Smooth muscle cell (in vitro differentiated cells): ENCODE measurements around the gene KCNJ16. TPM values are rescaled to one million over a fixed set of nuclear protein-coding genes. Genes with fewer than 3 reads are reported as not detected.

ENCODE experiments used
- DNase-seq: peaks from one replicate; lab custom pipeline; 2025; ENCODE audit not compliant: unreplicated experiment; lab: John Stamatoyannopoulos, UW
- H2AFZ ChIP-seq: fragments of 200-600 bp; sonication (generic); 2 replicates; pipeline ENCODE4 v1.6.0; 2016; ENCODE audit warnings: antibody characterized with exemption, low read depth, mild to moderate bottlenecking
- H3F3A ChIP-seq: fragments of 200-600 bp; sonication (generic); 2 replicates; pipeline ENCODE4 v1.6.0; 2017; ENCODE audit warnings: antibody characterized with exemption, low read depth
- H3K27ac ChIP-seq: fragments of 200-600 bp; sonication (generic); 2 replicates; pipeline ENCODE4 v1.5.1; 2016; ENCODE audit warnings: low read depth, mild to moderate bottlenecking
- H3K27me3 ChIP-seq: fragments of 200-600 bp; sonication (generic); 2 replicates; pipeline ENCODE4 v1.6.1; 2016; ENCODE audit warnings: low read depth, mild to moderate bottlenecking
- H3K36me3 ChIP-seq: fragments of 200-600 bp; sonication (generic); 2 replicates; pipeline ENCODE4 v1.5.1; 2016; ENCODE audit warnings: low read depth
- H3K4me1 ChIP-seq: fragments of 200-600 bp; sonication (generic); 2 replicates; pipeline ENCODE4 v1.5.1; 2016; ENCODE audit warnings: low read depth
- H3K4me2 ChIP-seq: fragments of 200-600 bp; sonication (generic); 2 replicates; pipeline ENCODE4 v1.6.0; 2016; ENCODE audit warnings: mild to moderate bottlenecking
- H3K4me3 ChIP-seq: fragments of 200-600 bp; sonication (generic); 2 replicates; pipeline ENCODE4 v1.5.1; 2016; ENCODE audit warnings: mild to moderate bottlenecking
- H3K79me2 ChIP-seq: fragments of 200-600 bp; sonication (generic); 2 replicates; pipeline ENCODE4 v1.6.0; 2016; ENCODE audit warnings: low read depth, mild to moderate bottlenecking
- H3K9ac ChIP-seq: fragments of 200-600 bp; sonication (generic); 2 replicates; pipeline ENCODE4 v1.6.0; 2016; ENCODE audit warnings: low read depth
- H3K9me3 ChIP-seq: fragments of 200-600 bp; sonication (generic); replicated peaks from 2 replicates; pipeline ENCODE4 v1.5.1; 2016; ENCODE audit warnings: low read depth
- H4K20me1 ChIP-seq: fragments of 200-600 bp; sonication (generic); 2 replicates; pipeline ENCODE4 v1.6.0; 2016; ENCODE audit warnings: low read depth
- CTCF ChIP-seq: fragments of 200-600 bp; sonication (generic); IDR thresholded peaks from 2 replicates; pipeline ENCODE4 v1.5.1; 2017; ENCODE audit warnings: borderline replicate concordance, mild to moderate bottlenecking, antibody characterized with exemption; ENCODE audit not compliant: insufficient read depth, poor library complexity, severe bottlenecking
- WGBS: methylation state at CpG from one replicate; pipeline ENCODE4 v1.1.7; 2016; ENCODE audit warnings: low lambda C conversion rate; 5-methylcytosine and 5-hydroxymethylcytosine counted together
- polyA plus RNA-seq: library from polyadenylated mRNA; unstranded; fragments of >200 nt; fragmentation: Nextera tagmentation; extraction: Ambion mirVana; gene quantifications from 2 replicates; pipeline ENCODE4 v1.2.1, GENCODE V29; 2016
- total RNA-seq: library from RNA; depleted of rRNA; stranded (reverse); fragments of >200 nt; gene quantifications from 2 replicates; pipeline ENCODE4 v1.2.3, GENCODE V29; 2014

KCNJ16 gene
- total and polyA plus RNA-seq, 2 experiments from 2014 or later = 0.09 TPM; not detected in 1

DNA sequence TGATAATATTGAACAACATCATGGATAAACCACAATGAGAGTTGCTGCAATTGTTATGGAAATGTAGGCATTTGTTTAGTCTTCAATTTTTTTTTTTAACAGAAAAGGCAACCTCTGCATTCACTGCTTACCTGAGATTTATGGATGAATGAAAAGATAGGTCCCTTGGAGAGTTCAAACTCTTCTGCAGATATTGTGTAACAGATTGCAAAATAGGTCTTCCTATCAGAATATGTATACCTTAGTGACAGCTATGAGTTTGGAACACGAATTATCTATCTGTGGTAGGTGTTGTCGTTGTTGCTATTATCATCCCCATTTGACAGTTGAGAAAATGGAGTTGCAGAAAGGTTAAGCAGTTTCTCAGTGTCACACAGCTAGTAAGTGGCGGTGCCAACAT is 1.2 kb upstream of the KCNJ16 start:
- H3K4me1 ChIP-seq = no peaks in the 10 kb centered on the region
- no peaks in the 10 kb centered on the region for H3K9me3 ChIP-seq
- no peaks in the 10 kb centered on the region for H4K20me1 ChIP-seq
- no peak for DNase-seq
- H3K79me2 ChIP-seq = no peaks in the 10 kb centered on the region
- TF ChIP-seq CTCF = no peak
- no peak overlapping the region for H3K4me2 ChIP-seq
- no peak overlapping the region for H3K4me3 ChIP-seq
- H3K27ac ChIP-seq = no peak overlapping the region
- 77% methylated on average over 3 of the region's 3 CpGs for WGBS
- no peak overlapping the region for H2AFZ ChIP-seq
- H3K9ac ChIP-seq = no peak overlapping the region
- H3F3A ChIP-seq = no peaks in the 10 kb centered on the region
- no peaks in the 10 kb centered on the region for H3K27me3 ChIP-seq
- H3K36me3 ChIP-seq = no peaks in the 10 kb centered on the region

GRCh38 chr17:70074236-70074830 is 692 bp upstream of the KCNJ16 start:
- 81% methylated on average over 5 of the region's 5 CpGs for WGBS
- H2AFZ ChIP-seq = no peak overlapping the region

DNA sequence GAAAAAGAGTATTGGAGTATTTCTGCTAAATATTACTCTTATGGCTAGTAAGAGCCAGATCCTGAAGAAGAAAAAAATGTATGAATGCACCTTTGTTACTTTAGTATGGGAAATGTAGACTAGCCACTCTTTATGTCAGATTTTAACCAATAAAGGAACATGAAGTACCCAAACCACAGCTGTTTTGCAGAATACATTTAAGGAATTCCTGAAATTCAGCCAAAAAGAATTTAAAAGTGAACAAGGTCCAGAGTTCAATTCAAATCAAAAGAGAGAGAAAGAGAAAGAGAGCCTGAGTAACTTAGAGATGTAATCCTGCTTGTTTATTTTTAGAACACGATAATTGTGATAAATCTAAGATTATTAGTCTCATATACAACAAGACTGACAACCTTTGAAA is 1.2 kb downstream of the KCNJ16 start:
- 86% methylated on average over 1 of the region's 1 CpG for WGBS
- Histone ChIP-seq H3K4me2 (no peak overlapping the region), H3K27ac (no peak overlapping the region), H3K4me3 (peak overlapping the region; percentile 32), H3K36me3 (no peaks in the 10 kb centered on the region), H3K27me3 (no peaks in the 10 kb centered on the region), H3F3A (no peaks in the 10 kb centered on the region), H3K79me2 (no peaks in the 10 kb centered on the region), H3K9me3 (no peaks in the 10 kb centered on the region), H4K20me1 (no peaks in the 10 kb centered on the region), H3K4me1 (no peaks in the 10 kb centered on the region), H2AFZ (no peak overlapping the region), H3K9ac (no peak overlapping the region)
- no peak for TF ChIP-seq CTCF
- no peak for DNase-seq

More at GRCh38 chr17:70074236-70074830, 692 bp upstream of the KCNJ16 start:
- Histone ChIP-seq H3K79me2 (no peaks in the 10 kb centered on the region), H3K4me3 (no peak overlapping the region), H3F3A (no peaks in the 10 kb centered on the region), H3K9me3 (no peaks in the 10 kb centered on the region), H3K9ac (no peak overlapping the region), H4K20me1 (no peaks in the 10 kb centered on the region), H3K27ac (no peak overlapping the region), H3K27me3 (no peaks in the 10 kb centered on the region), H3K36me3 (no peaks in the 10 kb centered on the region), H3K4me1 (no peaks in the 10 kb centered on the region), H3K4me2 (no peak overlapping the region)
- TF ChIP-seq CTCF = no peak
- DNase-seq = no peak

DNA sequence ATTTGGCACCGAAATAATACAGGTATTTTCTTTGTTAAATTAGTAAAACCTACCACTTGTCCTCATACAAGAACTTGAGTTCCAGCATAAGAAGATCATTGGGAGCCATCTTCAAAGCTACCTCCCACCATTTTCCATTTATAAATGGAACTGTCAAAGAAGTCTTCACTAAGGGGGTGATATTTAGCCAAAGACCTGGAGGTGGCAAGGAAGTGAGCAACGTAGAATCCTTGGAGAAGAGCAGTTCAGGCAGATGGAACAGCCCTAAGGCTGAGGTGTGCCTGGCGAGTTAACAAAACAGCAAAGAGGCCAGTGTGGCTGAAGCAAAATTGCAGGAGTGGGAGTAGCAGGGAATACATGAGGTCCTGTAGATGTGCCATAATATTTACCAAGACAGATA is 1.8 kb downstream of the KCNJ16 start:
- no peaks in the 10 kb centered on the region for H3K4me1 ChIP-seq
- no peaks in the 10 kb centered on the region for H4K20me1 ChIP-seq
- no peaks in the 10 kb centered on the region for H3F3A ChIP-seq
- H3K4me2 ChIP-seq = no peak overlapping the region
- H3K9me3 ChIP-seq = no peaks in the 10 kb centered on the region
- no peak for TF ChIP-seq CTCF
- H3K36me3 ChIP-seq = no peaks in the 10 kb centered on the region
- WGBS = 63% methylated on average over 3 of the region's 3 CpGs
- DNase-seq = no peak
- H2AFZ ChIP-seq = no peak overlapping the region
- no peaks in the 10 kb centered on the region for H3K27me3 ChIP-seq
- H3K27ac ChIP-seq = no peak overlapping the region
- H3K9ac ChIP-seq = no peak overlapping the region
- no peaks in the 10 kb centered on the region for H3K79me2 ChIP-seq
- H3K4me3 ChIP-seq = no peak overlapping the region
